OCI-LY7 (cell line): ENCODE data around the gene SLC22A14. TPM values are rescaled to one million over a fixed set of nuclear protein-coding genes. Genes with fewer than 3 reads are reported as not detected.

ENCODE experiments used
- Bru-seq: library from RNA; stranded (reverse); fragments of 400-500 nt; gene quantifications from one replicate; lab custom pipeline; 2021; lab: Mats Ljungman, UMichigan
- BruChase-seq, 2 experiments: library from RNA; stranded (reverse); fragments of 400-500 nt; gene quantifications; one replicate each; lab custom pipeline; 2021; lab: Mats Ljungman, UMichigan
- BruUV-seq: library from RNA; stranded (reverse); fragments of 400-500 nt; replicated peaks from 2 replicates; lab custom pipeline; 2021; lab: Mats Ljungman, UMichigan
- CTCF ChIA-PET: fragments of 300-600 bp; sonication (Branson Sonifier 250); formaldehyde crosslinking; loops from one replicate; lab custom pipeline; 2022; ENCODE audit warnings: antibody characterized with exemption; ENCODE audit not compliant: unreplicated experiment; lab: Charles Lee
- POLR2A ChIA-PET: fragments of 300-600 bp; sonication (Branson Sonifier 250); formaldehyde crosslinking; loops from one replicate; lab custom pipeline; 2022; ENCODE audit warnings: antibody characterized with exemption; lab: Charles Lee
- DNase-seq: peaks from one replicate; pipeline ENCODE4 v3.0.0-alpha.2; 2015; ENCODE audit warnings: low spot score
- H2AFZ ChIP-seq: fragments of 200-600 bp; sonication (generic), shearing (Covaris generic); 2 replicates; pipeline ENCODE4 v1.6.1; 2014; ENCODE audit warnings: mild to moderate bottlenecking, antibody characterized with exemption, low read length, moderate library complexity
- H3K27ac ChIP-seq: fragments of 200-600 bp; sonication (generic); 2 replicates; pipeline ENCODE4 v1.5.1; 2014; ENCODE audit warnings: mixed run types, low read depth, mild to moderate bottlenecking, moderate library complexity, low read length, inconsistent platforms; ENCODE audit not compliant: poor library complexity, severe bottlenecking
- H3K36me3 ChIP-seq: fragments of 200-600 bp; sonication (generic); 2 replicates; pipeline ENCODE4 v1.6.1; 2014; ENCODE audit warnings: mild to moderate bottlenecking, antibody characterized with exemption, low read length, moderate library complexity, mixed read lengths; ENCODE audit not compliant: insufficient read depth
- H3K4me1 ChIP-seq: fragments of 200-600 bp; sonication (generic); 2 replicates; pipeline ENCODE4 v1.5.1; 2014; ENCODE audit warnings: mild to moderate bottlenecking, low read length; ENCODE audit not compliant: insufficient read depth, poor library complexity, severe bottlenecking
- H3K4me2 ChIP-seq: fragments of 200-600 bp; sonication (generic); 2 replicates; pipeline ENCODE4 v1.6.1; 2014; ENCODE audit warnings: mild to moderate bottlenecking, low read length
- H3K4me3 ChIP-seq: fragments of 200-600 bp; sonication (generic); 2 replicates; pipeline ENCODE4 v1.5.1; 2014; ENCODE audit warnings: mild to moderate bottlenecking, low read depth, low read length; ENCODE audit not compliant: poor library complexity, severe bottlenecking
- H3K79me2 ChIP-seq: fragments of 200-600 bp; sonication (generic); 2 replicates; pipeline ENCODE4 v1.6.1; 2016; ENCODE audit warnings: low read depth, mild to moderate bottlenecking, low read length, moderate library complexity, mixed read lengths; ENCODE audit not compliant: insufficient read depth
- H3K9me2 ChIP-seq: fragments of 200-600 bp; sonication (generic); 2 replicates; pipeline ENCODE4 v1.6.1; 2016; ENCODE audit warnings: mild to moderate bottlenecking, low read length, mixed read lengths; ENCODE audit not compliant: insufficient read depth
- H3K9me3 ChIP-seq: fragments of 200-600 bp; sonication (generic); 2 replicates; pipeline ENCODE4 v1.6.1; 2014; ENCODE audit warnings: mild to moderate bottlenecking, mixed run types, low read length, mixed read lengths
- H4K20me1 ChIP-seq: fragments of 200-600 bp; sonication (generic); 2 replicates; pipeline ENCODE4 v1.6.1; 2014; ENCODE audit warnings: mild to moderate bottlenecking, antibody characterized with exemption, low read length, moderate library complexity, mixed read lengths; ENCODE audit not compliant: insufficient read depth
- EZH2phosphoT487 ChIP-seq: fragments of 200-600 bp; sonication (generic); IDR thresholded peaks from 2 replicates; pipeline ENCODE4 v1.6.1; 2018; ENCODE audit warnings: low read depth, borderline replicate concordance, mild to moderate bottlenecking, mixed run types, antibody characterized with exemption, low read length, moderate library complexity, mixed read lengths
- intact Hi-C: fragments of 100-400 bp; cut with micrococcal nuclease; formaldehyde crosslinking; loops from one replicate; pipeline ENCODE4 v1.10.0; 2022; ENCODE audit not compliant: unreplicated experiment
- long read RNA-seq: library from polyadenylated mRNA; stranded (forward); transcript quantifications from one replicate; pipeline ENCODE4 v2.0.0, GENCODE V29; 2022
- total RNA-seq, 2 experiments: library from RNA; depleted of rRNA in 1 of 2; stranded (reverse); fragments of >200 nt in 1 of 2; shearing (Covaris generic) in 1 of 2; gene quantifications; 2 replicates each; pipeline ENCODE4 v1.2.3, GENCODE V29; 2014 to 2022
- TF ChIP-seq, protein P1 (sequence below): fragments of 200-600 bp; sonication (generic); conservative IDR thresholded peaks from 2 replicates; pipeline ENCODE4 v1.5.1; 2014; ENCODE audit warnings: mild to moderate bottlenecking, antibody characterized with exemption, low read length, moderate library complexity, mixed read lengths

The SLC22A14 gene, protein sequence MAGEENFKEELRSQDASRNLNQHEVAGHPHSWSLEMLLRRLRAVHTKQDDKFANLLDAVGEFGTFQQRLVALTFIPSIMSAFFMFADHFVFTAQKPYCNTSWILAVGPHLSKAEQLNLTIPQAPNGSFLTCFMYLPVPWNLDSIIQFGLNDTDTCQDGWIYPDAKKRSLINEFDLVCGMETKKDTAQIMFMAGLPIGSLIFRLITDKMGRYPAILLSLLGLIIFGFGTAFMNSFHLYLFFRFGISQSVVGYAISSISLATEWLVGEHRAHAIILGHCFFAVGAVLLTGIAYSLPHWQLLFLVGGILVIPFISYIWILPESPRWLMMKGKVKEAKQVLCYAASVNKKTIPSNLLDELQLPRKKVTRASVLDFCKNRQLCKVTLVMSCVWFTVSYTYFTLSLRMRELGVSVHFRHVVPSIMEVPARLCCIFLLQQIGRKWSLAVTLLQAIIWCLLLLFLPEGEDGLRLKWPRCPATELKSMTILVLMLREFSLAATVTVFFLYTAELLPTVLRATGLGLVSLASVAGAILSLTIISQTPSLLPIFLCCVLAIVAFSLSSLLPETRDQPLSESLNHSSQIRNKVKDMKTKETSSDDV
- total RNA-seq (2014; rRNA removed; shearing (Covaris generic)) (not detected in 2 replicates), total RNA-seq (2022) (not detected in 2 replicates), Bru-seq, nascent RNA (percentile 16 among the genes with signal in this experiment), BruChase-seq, experiment 1, labeled RNA remaining after a 6-hour chase (percentile 17 among the genes with signal in this experiment), BruChase-seq, experiment 2, labeled RNA remaining after a 2-hour chase (percentile 16 among the genes with signal in this experiment)
- long read RNA-seq: 0 reads

DNA sequence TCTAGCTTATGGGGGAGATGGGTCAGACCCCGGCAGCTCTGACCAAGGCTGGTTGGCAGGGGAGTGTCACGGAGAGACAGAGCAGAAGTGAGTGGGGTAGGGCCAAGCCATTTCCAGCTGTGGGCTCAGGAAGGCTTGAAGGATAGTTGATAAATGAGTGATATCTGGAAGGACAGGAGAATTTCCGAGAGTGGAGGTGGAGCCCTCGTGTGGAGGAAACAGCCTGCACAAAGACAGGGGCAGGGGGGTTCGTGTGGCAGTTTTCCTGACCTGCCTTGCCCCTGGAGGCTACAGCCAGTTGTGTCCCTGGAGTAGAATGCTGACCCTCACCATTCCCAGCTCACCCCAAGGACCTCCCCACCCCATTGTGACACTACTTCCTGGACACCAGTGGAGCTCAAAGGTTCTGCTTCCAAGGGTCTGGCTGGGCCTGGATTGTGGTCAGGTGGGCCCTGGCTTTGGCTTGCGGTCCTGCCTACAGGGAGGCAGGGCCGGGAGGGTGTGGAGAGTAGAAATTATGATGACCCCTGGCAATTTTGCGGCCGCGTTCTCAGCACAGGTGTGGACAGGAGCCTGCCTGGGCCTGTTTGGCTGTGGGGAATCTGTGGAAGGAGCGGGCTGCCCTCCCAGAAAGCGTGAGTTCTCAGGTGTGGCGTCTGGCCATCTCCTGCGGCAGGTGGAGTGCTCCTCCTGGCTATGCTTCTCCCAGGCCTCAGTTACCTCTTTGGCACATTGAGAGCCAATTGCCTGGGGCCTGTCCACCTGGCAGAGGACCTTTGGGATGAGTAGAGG, at the start of gene SLC22A14:
Gene SLC22A14 (plus strand): TSS at position 400 of the 792 bp plus-strand sequence. CDS start 23,733 bp downstream, outside the sequence.
- CTCF ChIA-PET: no interaction called here
- intact Hi-C loops: no loop called here

DNA sequence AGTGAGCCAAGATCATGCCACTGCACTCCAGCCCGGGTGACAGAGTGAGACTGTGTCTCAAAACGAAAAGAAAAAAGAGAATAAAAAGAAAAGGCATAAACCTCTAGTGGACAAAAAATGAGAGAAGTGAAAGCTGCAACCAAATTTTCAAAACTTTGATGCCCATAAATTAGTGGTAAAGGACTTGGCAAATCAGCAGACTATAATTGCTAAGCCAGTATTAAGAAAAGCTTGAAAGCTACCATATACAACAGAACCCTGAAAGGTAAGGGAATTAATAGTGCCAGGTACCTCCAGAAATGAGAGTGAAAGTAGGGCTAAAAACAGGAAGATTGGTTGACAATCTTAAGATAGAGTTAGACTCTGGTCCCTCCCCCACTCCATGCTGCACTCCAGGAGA, 49.4 kb upstream of the SLC22A14 start:
- H3K27ac ChIP-seq: no peak overlapping the region
- ChIA-PET POLR2A (interaction anchor here (0.6 kb wide), 1 partner anchor 81 kb away, joined by 3 read pairs; no protein-coding TSS in a partner anchor), CTCF (no interaction called here)

More for the DNA sequence above, at the start of gene SLC22A14:
- H3K4me3 ChIP-seq: no peak within 1 kb of the TSS
- no peaks in the 10 kb centered on the region for H3K9me2 ChIP-seq
- POLR2A ChIA-PET: no interaction called here
- DNase-seq: no peak
- no peak within 1 kb of the TSS for H2AFZ ChIP-seq
- no peak within 1 kb of the TSS for H3K4me2 ChIP-seq
- no peak within 1 kb of the TSS for H3K27ac ChIP-seq
- no peaks in the 10 kb centered on the region for H3K79me2 ChIP-seq
- no peak for TF ChIP-seq EZH2phosphoT487
- TF ChIP-seq, protein P1, sequence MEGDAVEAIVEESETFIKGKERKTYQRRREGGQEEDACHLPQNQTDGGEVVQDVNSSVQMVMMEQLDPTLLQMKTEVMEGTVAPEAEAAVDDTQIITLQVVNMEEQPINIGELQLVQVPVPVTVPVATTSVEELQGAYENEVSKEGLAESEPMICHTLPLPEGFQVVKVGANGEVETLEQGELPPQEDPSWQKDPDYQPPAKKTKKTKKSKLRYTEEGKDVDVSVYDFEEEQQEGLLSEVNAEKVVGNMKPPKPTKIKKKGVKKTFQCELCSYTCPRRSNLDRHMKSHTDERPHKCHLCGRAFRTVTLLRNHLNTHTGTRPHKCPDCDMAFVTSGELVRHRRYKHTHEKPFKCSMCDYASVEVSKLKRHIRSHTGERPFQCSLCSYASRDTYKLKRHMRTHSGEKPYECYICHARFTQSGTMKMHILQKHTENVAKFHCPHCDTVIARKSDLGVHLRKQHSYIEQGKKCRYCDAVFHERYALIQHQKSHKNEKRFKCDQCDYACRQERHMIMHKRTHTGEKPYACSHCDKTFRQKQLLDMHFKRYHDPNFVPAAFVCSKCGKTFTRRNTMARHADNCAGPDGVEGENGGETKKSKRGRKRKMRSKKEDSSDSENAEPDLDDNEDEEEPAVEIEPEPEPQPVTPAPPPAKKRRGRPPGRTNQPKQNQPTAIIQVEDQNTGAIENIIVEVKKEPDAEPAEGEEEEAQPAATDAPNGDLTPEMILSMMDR: peak; percentile 60
- BruUV-seq: no TSS peak
- H3K4me1 ChIP-seq: no peaks in the 10 kb centered on the region
- no peaks in the 10 kb centered on the region for H4K20me1 ChIP-seq
- H3K9me3 ChIP-seq: no peaks in the 10 kb centered on the region
- no peaks in the 10 kb centered on the region for H3K36me3 ChIP-seq

More for the DNA sequence above, 49.4 kb upstream of the SLC22A14 start:
- Histone ChIP-seq H3K9me3 (no peaks in the 10 kb centered on the region), H3K4me2 (no peak overlapping the region), H3K9me2 (no peaks in the 10 kb centered on the region), H2AFZ (no peak overlapping the region), H4K20me1 (no peaks in the 10 kb centered on the region), H3K4me3 (no peak overlapping the region), H3K4me1 (no peaks in the 10 kb centered on the region), H3K36me3 (peaks cover 82% of the 10 kb centered on the region), H3K79me2 (no peaks in the 10 kb centered on the region)
- no peak for DNase-seq
- TF ChIP-seq EZH2phosphoT487: no peak
- TF ChIP-seq, protein P1: no peak
- BruUV-seq: no TSS peak
- intact Hi-C loops: no loop called here
